Body of pancreas (tissue), 4 donors: ENCODE measurements around the gene C9orf78.

Experiments
- CTCF ChIP-seq, 7 experiments: fragments of 450-650 bp in 4 of 7; fragments of 200-600 bp in 3 of 7; sonication (generic) in 3 of 7; IDR thresholded peaks; one replicate each; pipeline ENCODE4 v1.5.1; 2016 to 2019; ENCODE audit warnings: antibody characterized with exemption in 7 of 7
- POLR2A ChIP-seq, 3 donors: fragments of 450-650 bp; IDR thresholded peaks; one replicate each; pipeline ENCODE4 v1.6.1; 2016; ENCODE audit warnings: antibody characterized with exemption in 3 of 3, mild to moderate bottlenecking in 2 of 3

- TF ChIP-seq CTCF (IDR thresholded peaks at IDR 0.05) (no peak), POLR2A (IDR thresholded peaks at IDR 0.05) (no peak)
These were observed 8.7 kb downstream of the C9orf78 start for GRCh38 chr9:129826344-129826743.
